NCI-H2227 (cell line): ENCODE measurements around the gene GJA5.

ENCODE experiments used
- DNase-seq: peaks from one replicate; lab custom pipeline; 2025; ENCODE audit not compliant: unreplicated experiment; lab: John Stamatoyannopoulos, UW

Gene GJA5

GRCh38 chr1:147760481-147761260 lies at the start of gene GJA5:
TSS of gene GJA5 (minus strand) at chr1:147760602. CDS start at chr1:147759238, 1,364 bp downstream.
- no peak for DNase-seq

GRCh38 chr1:147809236-147809635 lies 48.8 kb upstream of the GJA5 start:
- no peak for DNase-seq

- DNase-seq, result no peak
These were observed 47.6 kb upstream of the GJA5 start for GRCh38 chr1:147808025-147808424.

GRCh38 chr1:147807405-147807804 lies 47.0 kb upstream of the GJA5 start:
- no peak for DNase-seq

GRCh38 chr1:147804942-147805723 lies 44.7 kb upstream of the GJA5 start:
- no peak for DNase-seq

GRCh38 chr1:147800804-147801203 lies 40.4 kb upstream of the GJA5 start:
- DNase-seq, result no peak

- no peak for DNase-seq
These were observed 38.3 kb upstream of the GJA5 start for GRCh38 chr1:147798731-147799130.

GRCh38 chr1:147794570-147794969 lies 34.2 kb upstream of the GJA5 start:
- no peak for DNase-seq

GRCh38 chr1:147791876-147792275 lies 31.5 kb upstream of the GJA5 start:
- DNase-seq, result no peak

GRCh38 chr1:147787765-147788164 lies 27.4 kb upstream of the GJA5 start:
- no peak for DNase-seq

- no peak for DNase-seq
These were observed 26.1 kb upstream of the GJA5 start for GRCh38 chr1:147786536-147786935.

- no peak for DNase-seq
These were observed 25.5 kb upstream of the GJA5 start for GRCh38 chr1:147785794-147786506.

GRCh38 chr1:147784941-147785340 lies 24.5 kb upstream of the GJA5 start:
- DNase-seq, result no peak

- no peak for DNase-seq
These were observed 20.7 kb upstream of the GJA5 start for GRCh38 chr1:147781056-147781471.

- no peak for DNase-seq
These were observed 17.3 kb upstream of the GJA5 start for GRCh38 chr1:147777694-147778093.

GRCh38 chr1:147773215-147773715 lies 12.9 kb upstream of the GJA5 start:
- DNase-seq, result no peak

GRCh38 chr1:147772570-147772969 lies 12.2 kb upstream of the GJA5 start:
- no peak for DNase-seq

GRCh38 chr1:147771226-147772125 lies 11.1 kb upstream of the GJA5 start:
- DNase-seq, result no peak

- no peak for DNase-seq
These were observed 8.7 kb upstream of the GJA5 start for GRCh38 chr1:147769106-147769505.

GRCh38 chr1:147768582-147768981 lies 8.2 kb upstream of the GJA5 start:
- no peak for DNase-seq
